HT1080 (cell line): ENCODE data around the gene OGDH. TPM values are rescaled to one million over a fixed set of nuclear protein-coding genes. Genes with fewer than 3 reads are reported as not detected.

ENCODE experiments used
- DNase-seq: peaks from one replicate; pipeline ENCODE4 v3.0.0-alpha.2; 2015; ENCODE audit warnings: low read depth
- total RNA-seq: library from RNA; depleted of rRNA; stranded (reverse); fragments of >200 nt; shearing (Covaris generic); gene quantifications from 2 replicates; pipeline ENCODE4 v1.2.3, GENCODE V29; 2014

Gene OGDH
- total RNA-seq, 1 experiment from 2014 or later = 41.9 TPM

DNA sequence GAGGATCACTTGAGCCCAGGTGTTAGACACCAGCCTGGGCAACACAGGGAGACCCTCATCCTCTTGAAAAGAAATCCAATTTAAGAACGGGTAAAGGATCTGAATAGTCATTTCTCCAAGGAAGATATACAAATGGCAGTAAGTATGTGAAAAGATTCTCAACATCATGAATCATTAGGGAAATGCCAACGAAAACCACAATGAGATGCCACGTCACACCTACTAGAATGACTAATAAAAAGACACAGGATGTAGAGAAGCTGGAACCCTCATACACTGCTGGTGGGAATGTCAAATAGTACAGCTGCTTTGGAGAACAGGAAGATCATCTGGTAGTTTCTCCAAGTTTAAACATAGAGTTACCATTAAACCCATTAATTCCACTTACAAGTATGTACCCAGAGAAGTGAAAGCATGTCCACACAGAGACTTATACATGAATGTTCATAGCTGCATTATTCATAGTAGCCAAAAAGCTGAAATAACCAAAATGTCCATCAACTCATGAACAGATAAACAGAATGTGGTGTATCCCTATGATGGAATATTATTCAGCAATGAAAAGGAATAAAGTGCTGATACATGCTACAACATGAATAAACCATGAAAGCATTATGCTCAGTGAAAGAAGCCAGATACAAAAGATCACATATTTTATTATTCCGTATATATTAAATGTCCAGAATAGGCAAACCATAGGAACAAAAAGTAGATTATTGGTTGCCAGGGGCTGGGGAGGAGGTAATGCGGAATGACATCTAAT, 129.2 kb downstream of the OGDH start:
- peak; percentile 99 for DNase-seq

DNA sequence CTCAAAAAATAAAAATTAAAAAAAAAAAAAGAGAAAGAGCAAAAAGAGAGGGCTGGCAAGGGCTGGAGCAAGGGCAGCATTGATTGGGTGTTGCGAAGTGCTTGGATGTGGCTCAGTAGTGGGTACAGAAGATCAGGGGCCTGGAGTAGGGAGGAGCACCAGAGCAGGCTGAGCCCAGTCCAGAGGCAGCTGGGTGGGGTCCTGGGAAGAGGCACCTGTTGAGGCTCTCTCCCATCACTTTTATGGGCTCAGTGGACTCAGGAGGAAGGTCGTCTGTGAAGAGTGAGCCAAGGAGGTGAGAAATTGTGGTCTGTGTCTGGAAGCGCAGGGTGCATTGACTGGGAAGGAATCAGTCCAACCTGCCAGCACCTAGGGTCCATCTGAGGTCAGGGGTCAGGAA, 130.5 kb downstream of the OGDH start:
- DNase-seq = no peak

DNA sequence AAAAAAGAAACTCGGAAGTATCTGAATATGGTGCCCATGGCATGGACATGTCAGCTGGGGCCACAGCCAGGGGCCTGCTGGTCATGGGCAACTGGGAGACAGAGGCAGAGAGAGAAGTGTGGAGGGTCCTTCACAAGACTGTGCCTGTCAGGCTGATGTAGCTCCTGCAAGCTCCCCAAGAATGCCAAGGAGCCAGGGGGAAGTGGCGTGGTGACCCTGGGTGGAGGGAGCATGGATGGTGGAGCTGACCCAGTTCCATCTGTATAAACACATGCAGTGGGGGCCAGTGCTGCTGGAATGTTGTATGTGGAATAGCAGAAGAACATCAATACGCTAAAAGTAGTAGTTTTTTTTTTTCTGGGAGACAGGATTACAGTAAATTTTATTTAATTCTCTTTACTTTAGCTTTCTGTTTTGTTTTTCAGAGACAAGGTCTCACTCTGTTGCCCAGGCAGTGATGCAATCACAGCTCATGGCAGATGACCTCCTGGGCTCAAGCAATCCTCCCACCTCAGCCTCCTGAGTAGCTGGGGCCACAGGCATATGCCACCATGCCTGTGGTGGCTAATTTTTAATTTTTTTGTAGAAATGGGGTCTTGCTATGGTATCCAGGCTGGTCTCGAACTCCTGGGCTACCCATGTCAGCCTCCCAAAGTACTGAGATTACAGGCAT, 131.8 kb downstream of the OGDH start:
- DNase-seq = no peak

DNA sequence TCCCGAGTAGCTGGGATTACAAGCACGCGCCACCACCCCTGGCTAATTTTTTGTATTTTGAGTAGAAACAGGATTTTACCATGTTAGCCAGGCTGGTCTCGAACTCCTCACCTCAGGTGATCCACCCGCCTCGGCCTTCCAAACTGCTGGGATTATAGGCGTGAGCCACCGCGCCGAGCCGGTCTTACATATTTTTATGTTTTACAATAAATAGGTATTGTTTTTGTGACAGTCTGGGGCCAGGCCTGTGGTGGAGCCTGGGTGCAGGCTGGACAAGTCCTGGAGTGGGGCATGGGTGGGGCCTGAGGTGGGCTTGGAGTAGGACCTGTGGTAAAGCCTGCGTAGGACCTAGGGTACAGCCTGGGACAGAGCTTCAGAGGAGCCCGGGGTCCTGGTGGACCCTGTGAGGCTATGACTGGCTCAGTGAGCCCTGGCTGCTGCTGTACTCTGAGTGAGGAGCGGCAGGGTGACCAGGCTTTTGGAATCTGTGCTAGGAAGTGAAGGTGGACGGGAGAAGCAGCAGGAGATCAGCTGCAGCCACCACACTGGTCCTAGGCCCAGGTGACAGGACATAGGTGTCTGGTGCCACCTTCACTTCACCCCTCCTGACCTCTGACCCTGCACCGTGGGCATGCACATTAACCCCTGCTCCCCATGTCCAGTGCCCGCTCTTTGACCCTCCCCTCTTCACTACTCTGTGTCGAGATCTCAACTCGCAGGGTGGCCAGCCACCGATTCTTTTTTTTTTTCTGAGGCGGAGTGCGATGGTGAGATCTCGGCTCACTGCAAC, 132.6 kb downstream of the OGDH start:
- no peak for DNase-seq

DNA sequence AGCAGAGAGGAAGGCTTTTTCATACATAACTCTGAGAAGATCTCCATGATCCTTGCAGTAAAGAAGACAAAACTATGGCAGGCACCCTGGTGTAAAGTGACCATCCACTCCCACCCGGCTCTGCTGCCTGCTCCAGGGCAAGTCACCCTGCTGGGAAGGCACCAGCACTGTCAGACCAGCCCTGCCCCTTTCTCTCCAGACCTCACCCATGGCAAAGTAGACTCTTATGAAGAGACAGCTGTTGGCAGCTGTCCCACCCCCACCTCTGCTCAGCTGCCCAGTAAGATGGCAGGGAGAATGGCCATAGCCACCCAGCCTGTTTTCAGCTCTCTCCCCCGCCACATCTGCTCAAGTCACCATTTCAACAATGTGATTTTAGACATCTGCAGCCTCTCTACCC, 133.6 kb downstream of the OGDH start:
- DNase-seq = no peak

DNA sequence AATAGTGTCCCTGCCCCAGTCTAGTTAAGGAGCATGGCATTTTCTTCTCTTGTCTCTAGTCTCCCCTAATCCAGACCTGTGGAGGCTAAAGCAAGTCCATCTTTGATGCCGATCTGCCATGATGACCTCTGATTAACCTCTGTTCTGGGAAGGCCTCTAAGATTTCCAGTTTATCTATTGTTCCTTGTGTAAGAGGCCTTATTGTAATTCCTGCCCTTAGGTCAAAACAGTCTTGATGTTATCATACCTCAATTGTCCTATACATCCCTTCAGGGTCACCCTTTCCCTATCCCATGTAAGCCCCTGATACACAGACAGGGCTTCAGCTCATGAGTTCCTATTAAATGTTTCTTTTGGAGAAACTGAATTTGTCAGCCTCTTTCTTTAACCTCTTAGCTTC, 137.3 kb downstream of the OGDH start:
- no peak for DNase-seq

DNA sequence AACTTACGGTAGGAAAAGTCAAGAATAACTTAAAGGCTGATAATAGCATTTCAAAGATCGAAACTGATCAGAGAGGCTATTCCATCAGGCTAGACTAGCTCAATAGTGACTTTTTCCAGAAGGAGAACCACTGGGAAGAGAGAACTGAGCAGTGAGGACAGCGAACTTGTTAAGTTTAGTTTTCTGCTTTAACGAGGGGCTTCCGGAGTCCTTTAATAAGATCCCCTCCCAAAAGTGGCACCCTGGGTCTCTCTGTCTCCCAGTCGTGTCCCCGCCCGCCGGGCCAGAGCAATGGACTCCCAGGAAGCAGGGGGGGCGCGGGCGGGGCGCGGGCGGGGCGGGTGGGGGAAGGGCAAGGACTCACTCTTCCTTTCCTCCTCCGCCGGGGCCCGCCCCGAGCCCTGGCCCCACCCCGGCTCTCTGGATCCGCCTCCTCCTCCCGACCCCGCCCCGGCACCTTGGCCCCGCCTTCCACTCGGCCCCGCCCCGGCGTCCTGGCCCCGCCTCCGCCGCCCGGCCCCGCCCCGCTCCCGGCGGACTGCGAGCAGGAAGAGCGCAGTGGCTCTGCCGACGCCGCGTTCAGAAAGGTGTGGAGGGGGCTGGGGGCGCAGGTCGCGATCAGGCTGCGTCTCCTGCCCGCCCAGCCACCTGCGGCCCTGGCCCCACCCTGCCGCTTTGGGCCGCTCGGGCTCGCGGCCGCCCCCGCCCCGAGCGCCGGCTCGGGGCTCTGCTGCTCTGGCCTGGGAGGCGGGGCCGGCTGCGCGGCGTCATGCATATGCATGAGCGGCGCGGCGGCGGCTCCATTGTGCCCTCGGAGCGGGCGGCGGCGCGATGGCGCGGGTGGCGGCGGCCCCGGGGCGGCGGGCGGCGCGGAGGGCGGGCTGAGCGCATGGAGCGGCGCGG, 141.9 kb downstream of the OGDH start, which contains the start of gene ZMIZ2:
TSS of gene ZMIZ2 (plus strand) at position 803 of the 903 bp plus-strand sequence. CDS start 7,403 bp downstream, outside the sequence.
- DNase-seq = peak; percentile 76

DNA sequence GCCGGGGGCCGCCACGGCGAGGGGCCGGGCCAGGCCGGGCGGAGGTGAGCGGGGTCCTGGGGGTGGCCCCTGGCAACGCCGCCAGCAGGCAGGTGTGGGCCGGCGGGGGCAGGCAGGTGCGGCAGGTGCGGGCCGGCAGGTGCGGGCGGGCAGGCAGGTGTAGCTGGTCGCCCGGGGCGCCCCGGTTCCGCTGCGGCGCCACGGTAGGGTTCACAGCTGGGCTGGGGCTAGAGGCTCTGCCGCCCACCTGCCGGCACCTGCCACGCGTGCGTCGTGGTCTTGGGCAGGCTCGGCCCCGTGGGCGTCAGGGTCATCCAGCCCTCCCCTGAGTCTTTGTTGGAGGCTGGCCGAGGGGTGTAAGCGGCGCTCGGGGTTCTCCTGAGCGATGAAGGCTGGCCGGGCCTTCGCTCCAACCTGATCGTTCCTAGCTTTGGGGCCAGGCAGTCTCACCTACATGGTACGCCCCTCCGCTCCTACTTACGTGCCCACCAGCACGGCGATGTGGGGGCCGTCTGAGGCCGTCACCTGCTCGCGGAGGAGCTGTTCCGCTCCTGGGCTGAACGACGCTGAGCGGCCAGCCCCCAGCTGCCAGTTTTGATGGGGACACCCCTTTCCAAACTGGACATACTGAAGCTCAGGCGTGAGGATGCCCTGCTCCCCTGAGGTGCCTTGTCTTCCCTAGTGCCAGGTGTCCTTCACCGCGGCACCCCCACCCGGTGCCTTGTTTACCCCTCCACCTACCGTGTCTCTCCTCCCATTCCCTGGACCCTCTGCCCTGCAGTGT, 142.7 kb downstream of the OGDH start:
- no peak for DNase-seq

DNA sequence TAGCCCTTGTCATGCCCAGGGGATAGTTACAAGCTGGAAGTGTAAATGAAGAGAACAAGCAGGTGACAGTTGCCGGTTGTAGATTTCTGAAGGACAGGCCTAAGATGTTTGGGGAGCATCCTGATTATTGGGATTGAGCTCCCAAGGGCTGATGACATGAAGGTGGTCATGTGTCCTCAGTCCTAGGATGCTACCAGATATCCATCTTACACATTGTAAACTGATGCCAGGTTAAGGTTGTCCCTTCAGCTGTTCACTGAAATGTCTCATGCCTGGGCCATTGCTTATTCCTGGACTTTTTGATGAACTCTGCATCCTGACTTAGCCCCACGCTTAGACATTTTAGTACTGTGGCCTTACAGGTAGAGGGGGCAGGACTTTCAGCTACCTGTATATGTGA, 143.6 kb downstream of the OGDH start:
- no peak for DNase-seq

DNA sequence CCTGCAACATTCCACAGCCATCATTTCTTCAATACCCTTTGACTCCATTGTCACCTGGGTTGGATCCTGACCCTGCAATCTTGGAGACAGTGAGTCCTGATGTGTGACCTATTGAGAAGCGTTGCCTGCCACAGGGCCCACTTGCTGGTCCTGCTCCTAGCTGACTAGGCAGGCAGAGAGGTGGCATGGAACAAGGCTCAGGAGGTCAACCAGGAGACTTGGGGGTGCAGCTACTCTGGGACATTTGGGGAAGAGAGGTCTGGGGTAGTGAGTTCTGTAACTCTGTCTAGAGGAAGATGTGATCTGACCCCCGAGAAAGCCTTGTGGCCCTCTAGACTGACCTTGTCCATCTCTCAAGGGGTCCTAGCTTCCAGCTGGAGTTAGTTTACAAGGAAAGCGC, 144.0 kb downstream of the OGDH start:
- no peak for DNase-seq

DNA sequence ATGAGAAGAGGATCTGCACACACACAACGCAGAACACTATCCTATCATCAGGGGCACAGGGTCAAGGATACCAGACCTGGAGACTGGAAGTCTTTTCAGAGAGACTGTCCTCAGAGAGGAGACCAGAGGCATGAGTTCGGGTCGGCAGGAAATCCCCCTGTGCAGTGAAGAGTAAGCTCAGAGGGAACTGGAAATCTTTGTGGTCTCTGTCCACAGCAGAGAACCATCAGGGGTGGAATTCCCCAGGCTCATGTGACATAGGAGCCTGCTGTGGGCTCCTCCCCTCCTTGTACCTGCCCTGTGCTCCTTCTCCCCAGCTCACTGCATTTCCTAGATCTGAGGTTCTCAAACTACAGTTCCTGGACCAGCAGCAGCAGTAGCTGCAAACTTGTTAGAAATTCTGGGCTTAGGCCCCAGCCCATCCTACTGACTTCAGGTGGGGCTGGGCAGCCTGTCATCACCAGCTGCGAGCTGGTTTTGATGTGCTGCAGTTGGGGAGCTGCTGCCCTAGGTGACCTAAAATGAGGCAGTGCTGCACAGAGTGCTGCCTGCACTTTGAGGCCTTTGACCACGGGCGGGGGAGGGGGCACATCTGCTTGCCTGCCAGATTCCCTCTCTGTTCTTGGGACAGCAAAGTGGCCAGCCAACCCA, 144.6 kb downstream of the OGDH start:
- no peak for DNase-seq

DNA sequence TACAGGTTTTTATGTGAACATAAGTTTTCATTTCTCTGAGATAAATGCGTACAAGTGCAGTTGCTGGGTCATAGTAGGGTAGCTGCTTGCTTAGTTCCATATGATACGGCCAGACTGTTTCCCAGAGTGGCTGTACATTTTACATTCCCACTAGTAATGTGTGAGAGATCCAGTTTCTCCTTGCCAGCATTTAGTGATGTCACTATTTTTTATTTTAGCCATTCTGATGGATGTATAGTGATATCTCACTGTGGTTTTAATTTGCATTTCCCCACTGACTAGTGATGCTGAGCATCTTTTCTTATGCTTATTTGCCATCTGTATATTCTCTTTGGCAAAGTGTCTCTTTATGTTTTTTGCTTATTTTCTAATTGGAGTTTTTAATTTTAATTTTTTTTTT, 146.4 kb downstream of the OGDH start:
- DNase-seq = no peak

DNA sequence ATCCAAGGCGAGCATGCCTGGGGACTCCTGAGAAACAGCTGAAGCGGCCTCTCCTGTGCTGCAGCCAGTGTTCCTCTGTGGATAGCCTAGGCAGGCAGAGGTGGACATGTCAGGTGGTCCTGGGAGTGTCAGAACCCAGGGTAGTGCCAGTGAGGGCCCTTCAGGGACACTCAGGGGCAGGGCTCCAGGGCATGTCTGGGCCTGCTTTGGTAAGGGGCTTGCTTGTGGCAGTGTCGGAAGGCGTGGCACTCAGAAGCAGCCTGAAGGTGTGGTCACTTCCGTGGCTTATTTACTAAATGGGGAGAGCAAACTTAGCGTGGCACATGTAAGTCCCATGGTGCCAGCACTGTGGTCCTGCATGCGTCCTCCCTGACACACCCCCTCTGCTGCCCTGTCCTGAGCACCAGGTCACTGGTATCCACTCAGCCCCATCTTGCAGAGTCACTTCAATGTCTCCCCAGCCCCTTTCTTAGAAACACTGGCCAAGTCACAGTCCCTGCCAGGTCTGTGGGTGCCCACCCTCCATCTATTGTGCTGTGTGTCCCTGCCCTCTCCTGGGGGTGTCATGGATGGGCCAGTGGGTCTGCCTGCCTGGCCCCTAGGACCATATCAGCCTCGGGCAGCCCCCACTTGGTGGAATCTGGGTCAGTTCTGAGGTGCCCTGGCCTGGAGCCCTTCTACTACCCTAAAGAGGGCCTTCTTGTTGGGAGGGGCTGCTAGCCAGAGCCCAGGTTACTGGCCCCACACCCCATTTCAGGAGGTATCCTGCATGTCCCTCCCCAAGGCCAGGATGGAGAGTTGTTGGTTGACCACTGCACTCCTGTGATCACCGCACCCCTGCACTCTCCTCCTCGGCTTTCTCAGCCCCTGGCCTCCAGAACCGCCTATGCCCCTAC, 148.6 kb downstream of the OGDH start:
- no peak for DNase-seq

DNA sequence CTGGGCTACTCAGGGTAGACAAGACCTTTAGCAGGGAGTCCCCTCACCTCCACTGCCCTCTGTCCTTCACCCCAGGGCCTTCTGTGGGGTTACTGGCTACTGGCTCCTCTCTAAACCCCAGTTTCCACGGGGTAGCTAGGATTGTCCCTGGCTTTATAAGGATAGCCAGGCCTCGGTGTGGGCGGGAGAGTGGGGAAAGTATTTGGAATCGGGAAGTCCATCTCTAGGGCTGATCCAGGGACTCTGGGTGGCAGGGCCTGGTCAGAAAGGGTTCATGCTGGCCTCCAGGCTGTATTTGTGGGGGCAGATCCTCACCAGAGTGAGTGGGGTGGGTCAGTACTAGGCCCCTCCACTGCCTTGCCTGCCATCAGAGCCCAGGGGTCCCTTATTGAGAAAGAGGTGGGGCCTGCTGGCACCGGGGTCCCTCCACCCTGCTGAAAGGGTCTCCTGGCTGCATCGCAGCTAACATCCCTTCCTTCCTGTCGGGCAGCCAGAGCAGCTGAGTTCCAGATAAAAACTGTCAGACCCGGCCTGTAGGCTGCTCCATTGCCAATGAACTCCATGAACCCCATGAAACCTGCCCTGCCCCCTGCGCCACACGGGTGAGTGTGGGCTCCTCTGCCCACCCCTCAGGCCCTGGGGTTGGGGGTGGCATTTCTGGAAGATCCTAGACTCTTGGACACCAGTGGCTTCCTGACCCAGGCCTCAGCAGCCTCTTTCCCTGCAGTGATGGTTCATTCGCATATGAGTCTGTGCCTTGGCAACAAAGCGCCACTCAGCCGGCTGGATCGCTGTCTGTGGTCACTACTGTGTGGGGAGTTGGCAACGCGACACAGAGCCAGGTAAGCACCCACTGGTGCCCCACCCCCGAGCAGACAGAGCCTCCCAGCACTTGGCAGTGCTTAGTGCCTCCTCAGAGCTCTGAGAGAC, 149.5 kb downstream of the OGDH start:
- DNase-seq = no peak

DNA sequence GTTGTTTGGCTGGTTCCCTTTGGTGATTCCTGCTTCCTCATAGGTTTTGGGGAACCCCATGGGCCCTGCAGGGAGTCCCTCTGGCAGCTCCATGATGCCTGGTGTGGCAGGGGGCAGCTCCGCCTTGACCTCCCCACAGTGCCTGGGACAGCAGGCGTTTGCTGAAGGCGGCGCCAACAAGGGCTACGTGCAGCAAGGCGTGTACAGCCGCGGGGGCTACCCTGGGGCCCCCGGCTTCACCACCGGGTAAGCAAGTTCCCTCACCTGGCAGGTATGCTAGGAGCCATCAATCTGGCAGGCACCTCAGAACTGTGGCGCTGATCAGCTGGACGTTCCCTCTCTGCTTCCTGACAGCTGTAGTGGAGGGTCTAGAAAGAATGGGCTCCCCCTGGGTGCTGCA, 150.5 kb downstream of the OGDH start:
- DNase-seq = no peak

DNA sequence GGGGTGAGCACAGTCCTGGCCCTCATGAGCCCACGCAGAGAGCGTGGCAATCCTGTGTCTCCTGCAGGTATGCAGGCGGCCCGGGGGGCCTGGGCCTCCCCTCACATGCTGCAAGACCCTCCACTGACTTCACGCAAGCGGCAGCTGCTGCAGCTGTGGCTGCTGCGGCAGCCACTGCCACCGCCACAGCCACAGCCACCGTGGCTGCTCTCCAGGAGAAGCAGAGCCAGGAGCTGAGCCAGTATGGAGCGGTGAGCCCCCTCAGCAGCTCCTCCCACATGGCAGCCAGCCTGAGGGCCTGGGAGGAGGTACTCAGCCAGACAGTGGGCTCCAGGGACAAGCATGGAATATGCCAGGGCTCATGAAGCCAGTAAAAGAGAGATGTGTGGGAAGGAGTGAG, 150.9 kb downstream of the OGDH start:
- no peak for DNase-seq

DNA sequence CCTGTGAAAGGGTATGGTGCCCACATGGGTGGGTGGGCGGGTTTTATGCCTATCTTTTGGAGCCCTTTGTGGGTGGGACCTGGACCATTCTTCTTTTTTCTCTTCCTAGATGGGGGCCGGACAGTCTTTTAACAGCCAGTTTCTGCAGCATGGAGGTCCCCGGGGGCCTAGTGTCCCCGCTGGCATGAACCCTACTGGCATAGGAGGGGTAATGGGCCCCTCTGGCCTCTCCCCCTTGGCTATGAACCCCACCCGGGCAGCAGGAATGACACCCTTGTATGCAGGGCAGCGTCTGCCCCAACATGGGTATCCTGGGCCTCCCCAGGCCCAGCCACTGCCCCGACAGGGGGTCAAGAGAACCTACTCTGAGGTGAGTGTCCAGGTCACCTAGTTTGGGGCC, 151.3 kb downstream of the OGDH start:
- DNase-seq = no peak
